SK-MEL-5 (cell line): ENCODE measurements around the gene SLC35E4. TPM values are rescaled to one million over a fixed set of nuclear protein-coding genes. Genes with fewer than 3 reads are reported as not detected.

Experiments used
- total RNA-seq: library from RNA; depleted of rRNA; stranded (reverse); fragments of >200 nt; shearing (Covaris generic); gene quantifications from 2 replicates; pipeline ENCODE4 v1.2.3, GENCODE V29; 2014; rRNA removed

Gene SLC35E4
- total RNA-seq, 1 experiment from 2014 or later, result 7.4 TPM

Other genes starting within 250 kb of the SLC35E4 start
- gene RNF215, start 248.4 kb upstream of the SLC35E4 start, total RNA-seq, result 12.2 and 14.2 TPM in 2 replicates
- 4.0 and 7.4 TPM in 2 replicates for gene SEC14L2, start 238.8 kb upstream of the SLC35E4 start, total RNA-seq
- 83.1 and 92.2 TPM in 2 replicates for gene MTFP1, start 210.0 kb upstream of the SLC35E4 start, total RNA-seq
- gene SEC14L3, start 163.8 kb upstream of the SLC35E4 start, total RNA-seq, result not detected in 2 replicates
- 0.24 and 0.59 TPM in 2 replicates for gene SEC14L4, start 130.1 kb upstream of the SLC35E4 start, total RNA-seq
- gene SEC14L6, start 89.0 kb upstream of the SLC35E4 start, total RNA-seq, result not detected in 2 replicates
- 0.55 and 0.96 TPM in 2 replicates for gene GAL3ST1, start 61.1 kb upstream of the SLC35E4 start, total RNA-seq
- gene PES1, start 43.9 kb upstream of the SLC35E4 start, total RNA-seq, result 185 and 200 TPM in 2 replicates
- 1.8 and 2.0 TPM in 2 replicates for gene TCN2, start 28.6 kb upstream of the SLC35E4 start, total RNA-seq
- 6.6 and 7.0 TPM in 2 replicates for gene DUSP18, start 32.1 kb downstream of the SLC35E4 start, total RNA-seq
- 1.6 and 1.8 TPM in 2 replicates for gene OSBP2, start 59.1 kb downstream of the SLC35E4 start, total RNA-seq